Endothelial cell of umbilical vein (primary cell): ENCODE results near the gene SAP30L. TPM values are rescaled to one million over a fixed set of nuclear protein-coding genes. Genes with fewer than 3 reads are reported as not detected.

Source experiments
- BruUV-seq: library from RNA; stranded (reverse); fragments of 400-500 nt; replicated peaks from 2 replicates; lab custom pipeline; 2021; lab: Mats Ljungman, UMichigan
- CTCF ChIA-PET: fragments of 300-600, 350-600 bp; sonication (Branson Sonifier 250); formaldehyde crosslinking; loops from one replicate; lab custom pipeline; 2021; ENCODE audit warnings: antibody characterized with exemption, inconsistent platforms; lab: Charles Lee
- POLR2A ChIA-PET: fragments of 300-600, 350-600 bp; sonication (Branson Sonifier 250); formaldehyde crosslinking; loops from one replicate; lab custom pipeline; 2021; ENCODE audit warnings: antibody characterized with exemption, inconsistent platforms; lab: Charles Lee
- DNase-seq: peaks from one replicate; pipeline ENCODE4 v3.0.0-alpha.2; 2011; ENCODE audit warnings: low read depth, low spot score
- FAIRE-seq: peaks from 2 replicates; lab custom pipeline; 2011; peaks lifted over from hg19 to GRCh38; lab: Jason Lieb, UNC
- H2AFZ ChIP-seq: 2 replicates; pipeline ENCODE4 v1.6.0; 2012; ENCODE audit warnings: low read depth, low read length, control low read depth, inconsistent platforms
- H3K27ac ChIP-seq: 2 replicates; pipeline ENCODE4 v1.5.1; 2011; ENCODE audit warnings: low read depth, mild to moderate bottlenecking, control low read depth, low read length, moderate library complexity; ENCODE audit not compliant: insufficient read depth
- H3K27me3 ChIP-seq, 2 experiments: 2 replicates each; pipeline versions ENCODE4 v1.6.0 to v1.6.1; 2011; ENCODE audit warnings: low read length in 2 of 2, mixed read lengths in 1 of 2; ENCODE audit not compliant: control insufficient read depth in 2 of 2, insufficient read depth in 2 of 2
- H3K36me3 ChIP-seq, 2 experiments: 2 replicates in 1 of 2; 3 replicates in 1 of 2; pipeline ENCODE4 v1.5.1; 2011; ENCODE audit warnings: low read length in 2 of 2, mild to moderate bottlenecking in 1 of 2, moderate library complexity in 1 of 2; ENCODE audit not compliant: control insufficient read depth in 2 of 2, insufficient read depth in 2 of 2; ENCODE audit errors: extremely low read depth in 1 of 2
- H3K4me1 ChIP-seq: 3 replicates; pipeline ENCODE4 v1.5.1; 2011; ENCODE audit warnings: mild to moderate bottlenecking, low read length; ENCODE audit not compliant: control insufficient read depth, insufficient read depth; ENCODE audit errors: extremely low read depth
- H3K4me2 ChIP-seq: 2 replicates; pipeline ENCODE4 v1.6.1; 2011; ENCODE audit warnings: low read length, control low read depth, mixed read lengths; ENCODE audit not compliant: insufficient read depth
- H3K4me3 ChIP-seq, 3 experiments: fragments of 200-600 bp in 1 of 3; sonication (generic), shearing (Covaris generic) in 1 of 3; replicated peaks in 1 of 3; 2 replicates each; pipeline ENCODE4 v1.5.1; 2011 to 2016; ENCODE audit warnings: control low read depth in 3 of 3, low read length in 3 of 3, mild to moderate bottlenecking in 2 of 3, inconsistent platforms in 1 of 3, low read depth in 1 of 3, moderate library complexity in 1 of 3; ENCODE audit not compliant: insufficient read depth in 1 of 3
- H3K79me2 ChIP-seq: 2 replicates; pipeline ENCODE4 v1.6.0; 2012; ENCODE audit warnings: low read length, inconsistent platforms; ENCODE audit not compliant: control insufficient read depth, insufficient read depth
- H3K9ac ChIP-seq: replicated peaks from 2 replicates; pipeline ENCODE3; 2011; ENCODE audit warnings: low read length, control low read depth; ENCODE audit not compliant: insufficient read depth; ENCODE audit errors: extremely low read depth
- H3K9me1 ChIP-seq: replicated peaks from 3 replicates; pipeline ENCODE4 v1.6.0; 2011; ENCODE audit warnings: mild to moderate bottlenecking, low read length; ENCODE audit not compliant: control insufficient read depth, insufficient read depth; ENCODE audit errors: extremely low read depth
- H3K9me3 ChIP-seq: replicated peaks from 2 replicates; pipeline ENCODE4 v1.5.1; 2012; ENCODE audit warnings: low read length, inconsistent platforms; ENCODE audit not compliant: control insufficient read depth, insufficient read depth
- H4K20me1 ChIP-seq: replicated peaks from 2 replicates; pipeline ENCODE3; 2011; ENCODE audit warnings: mild to moderate bottlenecking, low read length; ENCODE audit not compliant: control insufficient read depth, insufficient read depth; ENCODE audit errors: extremely low read depth
- MAX ChIP-seq: IDR thresholded peaks from 2 replicates; pipeline ENCODE4 v1.6.1; 2011; ENCODE audit not compliant: insufficient read depth, insufficient read length
- MYC ChIP-seq: IDR thresholded peaks from one replicate; pipeline ENCODE4 v1.6.1; 2011; ENCODE audit warnings: mild to moderate bottlenecking, low read depth, low read length
- POLR2AphosphoS5 ChIP-seq: IDR thresholded peaks from 2 replicates; pipeline ENCODE4 v1.6.1; 2012; ENCODE audit warnings: low read depth, mild to moderate bottlenecking, control low read depth, low read length, moderate library complexity; ENCODE audit not compliant: insufficient read depth
- dilution Hi-C: fragments of 300-500 bp; cut with MboI; formaldehyde crosslinking; loops from one replicate; pipeline ENCODE4 v1.15.0; 2019; ENCODE audit warnings: low sequenced_read_pairs; ENCODE audit not compliant: extremely low pct_ligation_motif_present
- intact Hi-C: fragments of 100-400 bp; cut with micrococcal nuclease; formaldehyde crosslinking; loops from one replicate; pipeline ENCODE4 v1.10.0; 2022
- polyA plus RNA-seq, 4 experiments: library from polyadenylated mRNA; depleted of rRNA in 3 of 4; stranded (reverse) in 3 of 4; unstranded in 1 of 4; fragments of >200 nt; gene quantifications; 2 replicates each; pipeline versions ENCODE4 v1.2.1 to v1.2.3, GENCODE V29; 2011 to 2012; ENCODE audit warnings: missing spikeins in 1 of 4
- total RNA-seq: library from RNA; stranded (reverse); gene quantifications from 2 replicates; pipeline ENCODE4 v1.2.3, GENCODE V29; 2021
- TF ChIP-seq, protein P1 (sequence below), 2 donors: IDR thresholded peaks; 1 replicate in 1 of 2; 2 replicates in 1 of 2; pipeline ENCODE4 v1.5.1; 2011; ENCODE audit warnings: low read length in 2 of 2, mild to moderate bottlenecking in 2 of 2, moderate library complexity in 2 of 2, control low read depth in 1 of 2, inconsistent platforms in 1 of 2, low read depth in 1 of 2; ENCODE audit not compliant: insufficient read depth in 1 of 2; ENCODE audit errors: extremely low read depth in 1 of 2

Gene SAP30L
- total and polyA plus RNA-seq, 2 donors (not counting 3 experiments of a cell fraction or from before 2014, with no cell fraction given): 18.1 to 37.8 TPM

DNA sequence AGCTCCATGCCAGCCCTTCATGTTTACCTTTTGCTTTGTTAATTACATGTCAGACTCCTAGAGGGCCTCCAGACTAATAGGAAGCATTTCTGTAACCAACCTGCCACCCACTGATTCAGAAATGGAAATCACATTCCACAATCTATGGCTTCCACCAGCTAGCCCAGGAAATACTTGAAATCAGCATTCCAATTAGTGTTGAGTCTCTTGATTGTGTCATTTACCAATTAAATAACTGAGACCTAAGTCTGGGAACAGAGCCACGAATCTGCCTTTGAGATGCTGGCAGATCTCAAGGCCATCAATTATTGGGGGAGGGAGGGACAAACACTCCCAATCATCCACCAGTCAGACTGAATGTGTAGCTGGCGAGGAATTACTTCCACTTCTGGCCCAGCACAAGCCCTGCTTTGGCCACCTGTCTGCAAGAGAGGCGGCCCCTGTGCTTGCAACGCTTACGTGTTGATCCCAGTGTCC lies 27.4 kb upstream of the SAP30L start:
- no peak for FAIRE-seq
- no TSS peak for BruUV-seq
- dilution Hi-C loops: no loop called here

More for the DNA sequence above, 27.4 kb upstream of the SAP30L start:
- Histone ChIP-seq H3K27ac (no peak overlapping the region), H4K20me1 (no peaks in the 10 kb centered on the region), H3K9me3 (no peaks in the 10 kb centered on the region), H3K27me3 (no peaks in the 10 kb centered on the region), H3K4me1 (no peaks in the 10 kb centered on the region), H3K79me2 (no peaks in the 10 kb centered on the region), H2AFZ (no peak overlapping the region), H3K4me2 (no peak overlapping the region), H3K4me3 (no peak overlapping the region), H3K9ac (no peak overlapping the region), H3K36me3 (peaks cover 7 to 19% of the 10 kb centered on the region in 2 experiments), H3K9me1 (no peaks in the 10 kb centered on the region)
- no peak for DNase-seq
- intact Hi-C loops: no loop called here
- POLR2A ChIA-PET: no interaction called here
- CTCF ChIA-PET: interaction anchor here (1.0 to 2.1 kb wide), 3 partner anchors 9 to 221 kb away, joined by 3 to 4 read pairs (median 4); no protein-coding TSS in a partner anchor
- TF ChIP-seq, protein P1, sequence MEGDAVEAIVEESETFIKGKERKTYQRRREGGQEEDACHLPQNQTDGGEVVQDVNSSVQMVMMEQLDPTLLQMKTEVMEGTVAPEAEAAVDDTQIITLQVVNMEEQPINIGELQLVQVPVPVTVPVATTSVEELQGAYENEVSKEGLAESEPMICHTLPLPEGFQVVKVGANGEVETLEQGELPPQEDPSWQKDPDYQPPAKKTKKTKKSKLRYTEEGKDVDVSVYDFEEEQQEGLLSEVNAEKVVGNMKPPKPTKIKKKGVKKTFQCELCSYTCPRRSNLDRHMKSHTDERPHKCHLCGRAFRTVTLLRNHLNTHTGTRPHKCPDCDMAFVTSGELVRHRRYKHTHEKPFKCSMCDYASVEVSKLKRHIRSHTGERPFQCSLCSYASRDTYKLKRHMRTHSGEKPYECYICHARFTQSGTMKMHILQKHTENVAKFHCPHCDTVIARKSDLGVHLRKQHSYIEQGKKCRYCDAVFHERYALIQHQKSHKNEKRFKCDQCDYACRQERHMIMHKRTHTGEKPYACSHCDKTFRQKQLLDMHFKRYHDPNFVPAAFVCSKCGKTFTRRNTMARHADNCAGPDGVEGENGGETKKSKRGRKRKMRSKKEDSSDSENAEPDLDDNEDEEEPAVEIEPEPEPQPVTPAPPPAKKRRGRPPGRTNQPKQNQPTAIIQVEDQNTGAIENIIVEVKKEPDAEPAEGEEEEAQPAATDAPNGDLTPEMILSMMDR (IDR thresholded peaks at IDR 0.05; ENCODE audit: extremely low read depth in 1 of 2, insufficient read depth in 1 of 2, low read depth in 1 of 2, low read length in 2 of 2): no peak
- no peak for TF ChIP-seq MYC
- no peak for TF ChIP-seq MAX
- no peak for TF ChIP-seq POLR2AphosphoS5
